ENCODE results near the gene SPATA20.

SPATA20 gene

DNA sequence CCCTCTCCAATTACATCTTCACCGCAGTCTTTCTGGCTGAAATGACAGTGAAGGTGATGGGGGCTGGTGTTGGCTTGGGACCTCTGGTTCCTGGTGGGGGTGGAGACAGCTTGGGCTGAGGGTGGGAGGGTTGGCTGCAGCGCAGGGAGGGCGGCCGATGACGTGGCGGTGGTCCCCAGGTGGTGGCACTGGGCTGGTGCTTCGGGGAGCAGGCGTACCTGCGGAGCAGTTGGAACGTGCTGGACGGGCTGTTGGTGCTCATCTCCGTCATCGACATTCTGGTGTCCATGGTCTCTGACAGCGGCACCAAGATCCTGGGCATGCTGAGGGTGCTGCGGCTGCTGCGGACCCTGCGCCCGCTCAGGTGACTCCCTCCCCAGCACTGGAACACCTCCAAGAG lies 55.9 kb downstream of the SPATA20 start:
- DNase-seq (ENCODE audit: low read depth), result no peak

DNA sequence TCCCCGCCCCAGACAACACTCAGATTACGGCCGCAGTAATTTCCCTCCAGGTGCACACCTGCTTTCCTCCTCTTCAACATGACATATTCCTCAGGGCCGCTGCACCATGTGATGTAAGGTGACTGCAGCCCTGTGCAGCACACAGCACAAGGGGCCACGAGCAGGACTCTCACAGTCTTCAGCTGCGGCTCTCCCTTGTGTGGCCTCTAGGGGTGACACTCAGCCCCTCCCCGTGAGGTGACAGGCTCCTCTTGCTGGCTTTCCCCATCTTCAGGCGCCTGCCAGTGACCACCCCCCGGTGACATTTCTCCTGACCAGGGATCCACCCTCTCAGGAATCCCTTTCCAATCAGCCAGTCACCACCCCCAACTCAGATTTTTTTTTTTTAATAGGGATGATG lies 56.4 kb downstream of the SPATA20 start:
- DNase-seq (ENCODE audit: low read depth), result no peak

DNA sequence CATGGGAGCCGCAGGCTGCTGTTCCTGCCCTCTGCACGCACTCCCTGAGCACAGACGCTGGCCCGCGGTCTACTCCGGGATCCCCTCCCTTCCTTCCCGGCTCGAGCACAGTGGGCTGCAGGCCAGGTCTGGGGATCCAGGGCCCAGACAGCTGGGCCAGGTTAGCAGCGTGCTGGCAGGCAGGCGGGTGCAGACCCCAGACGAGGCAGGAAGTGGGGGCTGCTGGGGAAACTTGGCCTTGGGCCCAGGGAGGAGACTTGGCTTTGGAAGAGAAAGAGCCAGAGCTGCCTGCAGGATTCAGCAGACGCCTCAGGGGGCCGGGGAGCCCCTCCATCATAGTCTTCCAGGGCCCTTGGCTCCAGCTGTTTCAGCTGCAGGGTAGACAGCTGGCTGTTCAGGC lies 57.5 kb downstream of the SPATA20 start:
- no peak for DNase-seq (ENCODE audit: low read depth)

DNA sequence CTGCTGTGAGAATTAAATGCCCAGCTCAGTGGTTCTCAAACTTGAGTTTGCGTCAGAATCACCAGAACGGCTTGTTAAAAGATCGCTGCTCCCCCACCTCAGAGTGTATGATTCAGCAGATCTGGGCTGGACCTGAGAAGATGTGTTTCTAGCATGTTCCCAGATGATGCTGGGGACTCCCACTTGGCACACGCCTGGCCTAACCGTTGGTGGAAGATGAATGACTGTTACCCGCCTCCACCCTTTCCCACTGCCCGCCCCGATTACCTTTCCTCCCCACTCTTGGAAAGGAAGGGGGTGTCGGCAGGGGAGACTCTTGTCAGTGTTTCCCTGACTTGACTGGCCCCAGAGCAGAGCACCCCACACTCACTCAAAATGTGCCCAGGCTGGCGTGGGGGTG lies 58.5 kb downstream of the SPATA20 start:
- no peak for DNase-seq (ENCODE audit: low read depth)
